ENCODE measurements around the gene BEX2. TPM values are rescaled to one million over a fixed set of nuclear protein-coding genes. Genes with fewer than 3 reads are reported as not detected.

BEX2 gene
- total RNA-seq, 4 donors from 2014 or later, result 2.8 to 13.1 (median 12.6) TPM; not detected in 1

- no peak for DNase-seq (ENCODE audit: low spot score)
- no peak for TF ChIP-seq CTCF (IDR thresholded peaks at IDR 0.05)
- ATAC-seq (ENCODE audit: low FRiP score), result no peak
Observed at GRCh38 chrX:103347682-103348397, 37.0 kb upstream of the BEX2 start.

- ATAC-seq (ENCODE audit: low FRiP score) (no peak), DNase-seq (ENCODE audit: low spot score) (no peak)
- no peak for TF ChIP-seq CTCF (IDR thresholded peaks at IDR 0.05)
Observed at GRCh38 chrX:103344606-103345005, 33.8 kb upstream of the BEX2 start.

- peak in 1 of 3 donors; percentile 23 for TF ChIP-seq CTCF (IDR thresholded peaks at IDR 0.05)
- no peak for ATAC-seq (ENCODE audit: low FRiP score)
- no peak for DNase-seq (ENCODE audit: low spot score)
Observed at GRCh38 chrX:103343105-103343504, 32.3 kb upstream of the BEX2 start.

GRCh38 chrX:103338663-103339062 lies 27.9 kb upstream of the BEX2 start:
- TF ChIP-seq CTCF (IDR thresholded peaks at IDR 0.05), result no peak
- no peak for DNase-seq (ENCODE audit: low spot score)
- ATAC-seq (ENCODE audit: low FRiP score), result no peak

- TF ChIP-seq CTCF (IDR thresholded peaks at IDR 0.05), result no peak
- ATAC-seq (ENCODE audit: low FRiP score) (peak; percentile 64), DNase-seq (ENCODE audit: low spot score) (no peak)
Observed at GRCh38 chrX:103330681-103331288, 20.0 kb upstream of the BEX2 start.

GRCh38 chrX:103329991-103330390 lies 19.2 kb upstream of the BEX2 start, which contains the start of gene TCEAL7:
TCEAL7 (plus strand) TSS chrX:103330239; CDS start chrX:103331404, 1,165 bp downstream.
- TF ChIP-seq CTCF (IDR thresholded peaks at IDR 0.05), result no peak
- ATAC-seq (ENCODE audit: low FRiP score) (peak; percentile 51), DNase-seq (ENCODE audit: low spot score) (no peak)

- DNase-seq (ENCODE audit: low spot score), result no peak
- no peak for ATAC-seq (ENCODE audit: low FRiP score)
- TF ChIP-seq CTCF (IDR thresholded peaks at IDR 0.05), result no peak
Observed at GRCh38 chrX:103311399-103311780, 600 bp upstream of the BEX2 start.

Measured in omental fat pad (tissue), 4 donors.